ENCODE measurements around the gene TGFBR3. TPM values are rescaled to one million over a fixed set of nuclear protein-coding genes. Genes with fewer than 3 reads are reported as not detected.
A peak's percentile ranks its signal among the peaks of the same experiment; 100 is the strongest.
"Not testable (repeated sequence)": the region's sequence is repeated elsewhere in the genome, so short reads cannot be mapped to it uniquely, and the experiment has no call there.

The TGFBR3 gene
- total and polyA plus RNA-seq, 8 donors: 21.7 to 54.6 (median 45.1) TPM

DNA sequence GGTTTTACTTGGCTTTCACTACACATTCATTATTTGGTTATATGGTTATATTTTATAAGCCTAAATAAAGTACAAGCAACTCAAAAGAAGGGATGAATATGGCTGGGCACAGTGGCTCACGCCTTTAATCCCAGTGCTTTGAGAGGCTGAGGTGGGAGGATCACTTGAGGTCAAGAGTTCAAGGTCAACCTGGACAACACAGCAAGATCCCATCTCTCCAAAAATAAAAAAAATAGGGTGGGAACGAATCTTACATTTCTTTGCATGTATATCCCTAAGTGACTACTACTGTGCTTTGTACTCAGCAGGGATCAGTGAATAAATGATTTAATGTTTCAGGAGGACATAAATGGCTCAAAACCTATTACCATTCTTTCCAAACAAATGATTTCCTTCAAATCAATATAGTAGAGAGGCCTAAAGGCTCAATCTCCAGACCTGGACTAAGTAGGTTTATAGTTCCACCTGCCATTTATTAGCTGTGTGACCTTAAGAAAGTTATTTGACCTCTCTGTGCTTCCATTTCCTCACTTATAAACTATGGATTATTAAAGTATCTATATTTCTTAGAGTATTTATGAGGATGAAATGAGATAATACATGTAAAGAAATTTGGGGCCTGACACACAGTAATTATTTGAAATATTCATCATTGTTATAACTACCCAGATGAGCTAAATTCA is 28.3 kb downstream of the TGFBR3 start:
- Histone ChIP-seq H3K9me3 (peaks cover 0 to 2% of the 10 kb centered on the region in 2 donors), H3K4me3 (no peak overlapping the region), H3K27me3 (no peaks in the 10 kb centered on the region), H3K36me3 (no peaks in the 10 kb centered on the region), H3K27ac (no peak overlapping the region), H3K4me1 (no peaks in the 10 kb centered on the region)
- no peak for ATAC-seq
- TF ChIP-seq, protein P1, sequence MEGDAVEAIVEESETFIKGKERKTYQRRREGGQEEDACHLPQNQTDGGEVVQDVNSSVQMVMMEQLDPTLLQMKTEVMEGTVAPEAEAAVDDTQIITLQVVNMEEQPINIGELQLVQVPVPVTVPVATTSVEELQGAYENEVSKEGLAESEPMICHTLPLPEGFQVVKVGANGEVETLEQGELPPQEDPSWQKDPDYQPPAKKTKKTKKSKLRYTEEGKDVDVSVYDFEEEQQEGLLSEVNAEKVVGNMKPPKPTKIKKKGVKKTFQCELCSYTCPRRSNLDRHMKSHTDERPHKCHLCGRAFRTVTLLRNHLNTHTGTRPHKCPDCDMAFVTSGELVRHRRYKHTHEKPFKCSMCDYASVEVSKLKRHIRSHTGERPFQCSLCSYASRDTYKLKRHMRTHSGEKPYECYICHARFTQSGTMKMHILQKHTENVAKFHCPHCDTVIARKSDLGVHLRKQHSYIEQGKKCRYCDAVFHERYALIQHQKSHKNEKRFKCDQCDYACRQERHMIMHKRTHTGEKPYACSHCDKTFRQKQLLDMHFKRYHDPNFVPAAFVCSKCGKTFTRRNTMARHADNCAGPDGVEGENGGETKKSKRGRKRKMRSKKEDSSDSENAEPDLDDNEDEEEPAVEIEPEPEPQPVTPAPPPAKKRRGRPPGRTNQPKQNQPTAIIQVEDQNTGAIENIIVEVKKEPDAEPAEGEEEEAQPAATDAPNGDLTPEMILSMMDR (IDR thresholded peaks at IDR 0.05): no peak
- no peak for DNase-seq
- intact Hi-C loops (cut with DNase I): no loop called here

DNA sequence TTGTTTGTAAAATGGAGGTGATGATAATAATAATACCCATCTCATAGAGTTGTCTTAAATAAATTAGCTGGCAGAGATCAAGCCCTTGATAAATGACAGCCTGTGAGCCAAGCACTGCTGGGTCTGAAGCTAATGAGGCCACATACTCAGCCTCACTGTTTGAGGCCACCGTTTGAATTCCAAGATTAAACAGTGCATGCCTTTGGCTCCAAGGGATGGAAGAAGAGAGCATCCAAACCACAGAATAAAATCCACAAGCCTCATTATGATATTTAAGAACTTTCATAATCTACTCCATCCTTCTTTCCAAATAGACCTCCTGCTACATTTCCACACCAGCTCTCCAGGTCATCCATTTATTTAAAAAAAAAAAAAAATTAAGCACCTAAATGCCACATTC is 29.0 kb downstream of the TGFBR3 start:
- DNase-seq (no peak), ATAC-seq (no peak)
- no peaks in the 10 kb centered on the region for H3K36me3 ChIP-seq
- intact Hi-C loops (cut with DNase I): no loop called here
- peaks cover 0 to 2% of the 10 kb centered on the region in 2 donors for H3K9me3 ChIP-seq
- H3K4me1 ChIP-seq: peaks cover 0 to under 1% of the 10 kb centered on the region in 2 donors
- H3K27ac ChIP-seq: no peak overlapping the region
- H3K27me3 ChIP-seq: no peaks in the 10 kb centered on the region
- H3K4me3 ChIP-seq: no peak overlapping the region
- TF ChIP-seq, protein P1 (IDR thresholded peaks at IDR 0.05): no peak

DNA sequence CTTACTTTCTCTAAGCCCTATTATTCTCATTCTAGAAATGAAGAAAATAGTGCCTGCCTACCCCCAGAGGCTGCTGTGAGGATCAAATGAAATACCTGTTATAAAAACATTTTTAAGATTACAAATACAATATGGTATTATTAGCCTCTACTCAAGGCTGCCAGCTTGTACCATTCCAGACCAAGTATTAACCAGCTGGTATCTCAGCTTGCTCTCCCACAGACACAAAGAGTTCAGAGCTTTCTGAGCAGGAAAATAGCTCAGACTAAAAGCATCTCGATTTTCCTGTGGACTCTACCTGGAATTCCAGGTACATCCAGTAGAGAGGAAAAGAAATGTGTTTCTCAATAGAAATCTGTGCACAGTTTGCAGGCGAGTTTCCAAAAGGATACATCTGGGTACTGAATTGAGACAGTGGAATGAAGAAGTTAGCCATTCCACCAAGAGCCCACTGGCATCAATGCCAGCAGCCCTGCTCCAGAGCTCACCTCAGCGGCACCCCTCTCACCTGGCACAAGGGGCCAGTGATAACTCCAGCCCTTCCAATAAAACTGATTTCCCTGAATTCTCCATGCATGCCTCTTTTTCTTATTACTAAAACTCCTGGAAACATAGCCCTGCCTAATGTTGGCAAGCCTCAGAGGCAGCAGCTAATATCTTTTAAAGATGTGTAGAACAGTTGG is 31.0 kb downstream of the TGFBR3 start:
- H3K36me3 ChIP-seq: no peaks in the 10 kb centered on the region

DNA sequence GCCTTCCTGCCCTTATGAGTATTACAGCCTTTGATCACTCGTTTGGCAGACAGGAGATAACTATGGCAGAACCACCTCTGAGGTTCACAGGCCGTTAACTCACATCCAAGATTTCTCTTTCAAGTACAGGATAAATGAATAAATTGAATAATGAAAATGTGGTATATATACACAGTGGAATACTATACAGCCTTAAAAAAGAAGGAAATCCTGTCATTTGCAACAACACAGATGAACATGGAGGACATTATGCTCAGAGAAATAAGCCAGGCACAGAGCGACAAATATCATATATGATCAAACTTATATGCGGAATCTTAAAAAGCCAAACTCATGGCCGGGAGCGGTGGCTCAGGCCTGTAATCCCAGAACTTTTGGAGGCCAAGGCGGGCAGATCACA is 32.6 kb downstream of the TGFBR3 start:
- DNase-seq (no peak), ATAC-seq (no peak)
- H3K9me3 ChIP-seq: peaks cover 0 to 2% of the 10 kb centered on the region in 2 donors
- intact Hi-C loops (cut with DNase I): no loop called here
- no peaks in the 10 kb centered on the region for H3K36me3 ChIP-seq
- no peaks in the 10 kb centered on the region for H3K27me3 ChIP-seq
- H3K27ac ChIP-seq: no peak overlapping the region
- TF ChIP-seq, protein P1 (IDR thresholded peaks at IDR 0.05): no peak
- H3K4me3 ChIP-seq: no peak overlapping the region
- H3K4me1 ChIP-seq: peaks cover 5 to 17% of the 10 kb centered on the region in 2 donors

More for the DNA sequence above, 31.0 kb downstream of the TGFBR3 start:
- Histone ChIP-seq H3K4me3 (no peak overlapping the region), H3K9me3 (peaks cover 0 to 2% of the 10 kb centered on the region in 2 donors), H3K4me1 (peaks cover 5 to 17% of the 10 kb centered on the region in 2 donors), H3K27me3 (no peaks in the 10 kb centered on the region), H3K27ac (no peak overlapping the region)
- DNase-seq (no peak), ATAC-seq (no peak)
- intact Hi-C loops (cut with DNase I): no loop called here
- TF ChIP-seq, protein P1 (IDR thresholded peaks at IDR 0.05): no peak

DNA sequence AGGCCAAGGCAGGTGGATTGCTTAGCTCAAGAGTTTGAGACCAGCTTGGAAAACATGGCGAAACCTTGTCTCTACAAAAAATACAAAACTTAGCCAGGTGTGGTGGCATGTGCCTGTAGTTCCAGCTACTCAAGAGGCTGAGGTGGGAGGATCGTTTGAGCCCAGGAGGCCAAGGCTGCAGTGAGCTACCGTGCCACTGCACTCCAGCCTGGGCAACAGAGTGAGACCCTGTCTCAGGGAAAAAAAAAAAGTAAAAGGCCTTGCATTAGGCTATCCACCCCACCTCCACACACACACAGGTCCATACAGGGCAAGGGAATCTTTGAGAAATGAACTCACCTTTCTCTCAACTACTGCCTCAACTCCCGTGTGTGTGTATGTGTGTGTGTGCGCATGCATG is 33.9 kb downstream of the TGFBR3 start:
- peak overlapping the region in 1 of 2 donors; percentile 77 for H3K27ac ChIP-seq
- H3K9me3 ChIP-seq; H3K27me3 ChIP-seq; ATAC-seq; intact Hi-C loops (cut with DNase I); H3K4me3 ChIP-seq; H3K36me3 ChIP-seq; DNase-seq: not testable (repeated sequence)
- H3K4me1 ChIP-seq: peaks cover 5 to 17% of the 10 kb centered on the region in 2 donors

Data from left lung (tissue), 10 donors.